Activated T-cell treated with anti-CD3 and anti-CD28 coated beads, Interleukin-2, amount 50 U/mL, for 72 hours (primary cell): Measurements from ENCODE around the gene FMNL3. TPM values are rescaled to one million over a fixed set of nuclear protein-coding genes. Genes with fewer than 3 reads are reported as not detected.
A peak's percentile ranks its signal among the peaks of the same experiment; 100 is the strongest.
"Not testable (repeated sequence)": the region's sequence is repeated elsewhere in the genome, so short reads cannot be mapped to it uniquely, and the experiment has no call there.

Source experiments
- ATAC-seq, 2 donors: fragments of 150-1000 bp; cut with Tn5 transposase; replicated peaks in 1 of 2; 2 replicates each; pipeline ENCODE4 v1.10.0; 2021; ENCODE audit warnings: moderate library complexity in 2 of 2, mild to moderate bottlenecking in 1 of 2
- DNase-seq, 2 donors: peaks; one replicate each; pipeline ENCODE4 v3.0.0; 2021 to 2022; ENCODE audit warnings: mixed read lengths in 1 of 2
- H3K27ac Mint-ChIP-seq: one replicate; pipeline ENCODE4 v1.8.0; 2022; ENCODE audit warnings: mild to moderate bottlenecking, moderate library complexity, mixed read lengths
- H3K27me3 Mint-ChIP-seq: one replicate; pipeline ENCODE4 v1.8.0; 2022; ENCODE audit warnings: low read depth, mixed read lengths
- H3K36me3 Mint-ChIP-seq, 2 donors: one replicate each; pipeline ENCODE4 v1.8.0; 2022; ENCODE audit warnings: mixed read lengths in 2 of 2, mild to moderate bottlenecking in 1 of 2; ENCODE audit not compliant: insufficient read depth in 2 of 2
- H3K4me1 Mint-ChIP-seq: one replicate; pipeline ENCODE4 v1.8.0; 2022; ENCODE audit warnings: low read depth, mixed read lengths
- H3K4me3 Mint-ChIP-seq, 2 donors: one replicate each; pipeline ENCODE4 v1.8.0; 2022; ENCODE audit warnings: mild to moderate bottlenecking in 2 of 2, mixed read lengths in 2 of 2, moderate library complexity in 2 of 2
- H3K9me3 Mint-ChIP-seq, 2 donors: one replicate each; pipeline ENCODE4 v1.8.0; 2022; ENCODE audit warnings: mixed read lengths in 2 of 2
- total RNA-seq, 2 donors: library from RNA; stranded (reverse); gene quantifications; one replicate each; pipeline ENCODE4 v1.2.3, GENCODE V29; 2022

The FMNL3 gene
- total RNA-seq = 10 to 100 TPM; 40.6 to 42.0 TPM

GRCh38 chr12:49707128-49707811 lies at the start of gene FMNL3:
TSS of gene FMNL3 (minus strand) at chr12:49707405. CDS start at chr12:49707180, 225 bp downstream.
- H3K4me3 Mint-ChIP-seq = peak within 1 kb of the TSS; percentile 96
- peak within 1 kb of the TSS; percentile 94 for H3K27ac Mint-ChIP-seq
- DNase-seq (peak; percentile 100), ATAC-seq (peak; percentile 89 to 90)
- peaks cover 9% of the 10 kb centered on the region for H3K27me3 Mint-ChIP-seq
- H3K4me1 Mint-ChIP-seq = peaks cover 45% of the 10 kb centered on the region
- H3K9me3 Mint-ChIP-seq = no peaks in the 10 kb centered on the region
- no peaks in the 10 kb centered on the region for H3K36me3 Mint-ChIP-seq

GRCh38 chr12:49750996-49751393 lies 43.8 kb upstream of the FMNL3 start:
- Mint-ChIP-seq H3K27me3 (no peaks in the 10 kb centered on the region), H3K4me1 (peaks cover 95% of the 10 kb centered on the region), H3K27ac (peak overlapping the region; percentile 94), H3K36me3 (peaks cover 28 to 56% of the 10 kb centered on the region in 2 donors), H3K4me3 (peak overlapping the region; percentile 79 to 88), H3K9me3 (no peaks in the 10 kb centered on the region)
- no peak for ATAC-seq
- no peak for DNase-seq

- Mint-ChIP-seq H3K27ac (peak overlapping the region; percentile 94), H3K4me1 (peaks cover 99% of the 10 kb centered on the region), H3K36me3 (peaks cover 25 to 53% of the 10 kb centered on the region in 2 donors), H3K4me3 (peak overlapping the region; percentile 79 to 88), H3K9me3 (no peaks in the 10 kb centered on the region), H3K27me3 (no peaks in the 10 kb centered on the region)
- peak; percentile 75 to 77 for DNase-seq
- ATAC-seq = peak; percentile 88 to 89
These were observed 43.1 kb upstream of the FMNL3 start for GRCh38 chr12:49750027-49750995.

GRCh38 chr12:49748800-49749199 lies 41.6 kb upstream of the FMNL3 start:
- peak overlapping the region; percentile 94 for H3K27ac Mint-ChIP-seq
- no peaks in the 10 kb centered on the region for H3K9me3 Mint-ChIP-seq
- DNase-seq (no peak), ATAC-seq (no peak)
- no peaks in the 10 kb centered on the region for H3K27me3 Mint-ChIP-seq
- peaks cover 23 to 51% of the 10 kb centered on the region in 2 donors for H3K36me3 Mint-ChIP-seq
- peaks cover 100% of the 10 kb centered on the region for H3K4me1 Mint-ChIP-seq
- peak overlapping the region; percentile 79 to 88 for H3K4me3 Mint-ChIP-seq

- peaks cover 22 to 51% of the 10 kb centered on the region in 2 donors for H3K36me3 Mint-ChIP-seq
- H3K27me3 Mint-ChIP-seq = no peaks in the 10 kb centered on the region
- no peak for ATAC-seq
- peak overlapping the region; percentile 79 to 88 for H3K4me3 Mint-ChIP-seq
- DNase-seq = no peak
- H3K27ac Mint-ChIP-seq = peak overlapping the region; percentile 94
- no peaks in the 10 kb centered on the region for H3K9me3 Mint-ChIP-seq
- H3K4me1 Mint-ChIP-seq = peaks cover 100% of the 10 kb centered on the region
These were observed 41.1 kb upstream of the FMNL3 start for GRCh38 chr12:49748306-49748705.

- peaks cover 21 to 40% of the 10 kb centered on the region in 2 donors for H3K36me3 Mint-ChIP-seq
- H3K4me1 Mint-ChIP-seq = peaks cover 75% of the 10 kb centered on the region
- H3K9me3 Mint-ChIP-seq = no peaks in the 10 kb centered on the region
- no peak for ATAC-seq
- H3K27ac Mint-ChIP-seq = peak overlapping the region; percentile 95
- no peak for DNase-seq
- H3K4me3 Mint-ChIP-seq = peak overlapping the region; percentile 59 to 88
- no peaks in the 10 kb centered on the region for H3K27me3 Mint-ChIP-seq
These were observed 37.2 kb upstream of the FMNL3 start for GRCh38 chr12:49744363-49744885.

- peak overlapping the region; percentile 88 to 89 for H3K4me3 Mint-ChIP-seq
- peak overlapping the region; percentile 95 for H3K27ac Mint-ChIP-seq
- H3K27me3 Mint-ChIP-seq = no peaks in the 10 kb centered on the region
- DNase-seq (peak; percentile 93 to 95), ATAC-seq (peak; percentile 82 to 83)
- H3K9me3 Mint-ChIP-seq = no peaks in the 10 kb centered on the region
- H3K36me3 Mint-ChIP-seq = peaks cover 21 to 33% of the 10 kb centered on the region in 2 donors
- peaks cover 51% of the 10 kb centered on the region for H3K4me1 Mint-ChIP-seq
These were observed 34.8 kb upstream of the FMNL3 start for GRCh38 chr12:49741882-49742620.

GRCh38 chr12:49740930-49741881 lies 34.0 kb upstream of the FMNL3 start, which contains the start of gene TMBIM6:
TSS of gene TMBIM6 (plus strand) at chr12:49741557. CDS start at chr12:49752494, 10,937 bp downstream.
- Mint-ChIP-seq H3K9me3 (no peaks in the 10 kb centered on the region), H3K4me1 (peaks cover 43% of the 10 kb centered on the region), H3K36me3 (peaks cover 19 to 28% of the 10 kb centered on the region in 2 donors), H3K27ac (peak within 1 kb of the TSS; percentile 95), H3K27me3 (no peaks in the 10 kb centered on the region), H3K4me3 (peak within 1 kb of the TSS; percentile 88 to 89)
- ATAC-seq (peak; percentile 88 to 89), DNase-seq (peak; percentile 98 to 100)

- Mint-ChIP-seq H3K4me1 (peaks cover 34% of the 10 kb centered on the region), H3K36me3 (peaks cover 19 to 28% of the 10 kb centered on the region in 2 donors)
- ATAC-seq, H3K4me3 Mint-ChIP-seq, H3K27me3 Mint-ChIP-seq, H3K9me3 Mint-ChIP-seq, H3K27ac Mint-ChIP-seq, DNase-seq: not testable (repeated sequence)
These were observed 33.1 kb upstream of the FMNL3 start for GRCh38 chr12:49740277-49740676.

- peaks cover 18% of the 10 kb centered on the region for H3K4me1 Mint-ChIP-seq
- H3K36me3 Mint-ChIP-seq = peaks cover 15 to 22% of the 10 kb centered on the region in 2 donors
- DNase-seq, H3K27ac Mint-ChIP-seq, ATAC-seq, H3K27me3 Mint-ChIP-seq, H3K4me3 Mint-ChIP-seq, H3K9me3 Mint-ChIP-seq: not testable (repeated sequence)
These were observed 31.5 kb upstream of the FMNL3 start for GRCh38 chr12:49738721-49739120.

- H3K4me3 Mint-ChIP-seq, H3K27ac Mint-ChIP-seq, H3K4me1 Mint-ChIP-seq, H3K9me3 Mint-ChIP-seq, H3K27me3 Mint-ChIP-seq, H3K36me3 Mint-ChIP-seq, DNase-seq, ATAC-seq: not testable (repeated sequence)
These were observed 27.7 kb upstream of the FMNL3 start for GRCh38 chr12:49734900-49735299.
